Neuron (in vitro differentiated cells): ENCODE results near the gene MRPS9.

ENCODE experiments used
- H2AFZ ChIP-seq: one replicate; pipeline ENCODE4 v1.6.1; 2013; ENCODE audit warnings: low read depth, mild to moderate bottlenecking, inconsistent platforms, low read length, moderate library complexity
- H3K27me3 ChIP-seq: one replicate; pipeline ENCODE4 v1.6.1; 2013; ENCODE audit warnings: low read length; ENCODE audit not compliant: insufficient read depth
- H3K36me3 ChIP-seq: one replicate; pipeline ENCODE4 v1.6.1; 2013; ENCODE audit warnings: low read length; ENCODE audit not compliant: insufficient read depth
- H3K4me1 ChIP-seq: one replicate; pipeline ENCODE4 v1.6.1; 2013; ENCODE audit warnings: low read length; ENCODE audit not compliant: insufficient read depth
- H3K4me3 ChIP-seq: 2 replicates; pipeline ENCODE4 v1.5.1; 2013; ENCODE audit warnings: mild to moderate bottlenecking, low read length, moderate library complexity
- H3K9me3 ChIP-seq: one replicate; pipeline ENCODE4 v1.6.1; 2013; ENCODE audit warnings: low read length

MRPS9 gene

DNA sequence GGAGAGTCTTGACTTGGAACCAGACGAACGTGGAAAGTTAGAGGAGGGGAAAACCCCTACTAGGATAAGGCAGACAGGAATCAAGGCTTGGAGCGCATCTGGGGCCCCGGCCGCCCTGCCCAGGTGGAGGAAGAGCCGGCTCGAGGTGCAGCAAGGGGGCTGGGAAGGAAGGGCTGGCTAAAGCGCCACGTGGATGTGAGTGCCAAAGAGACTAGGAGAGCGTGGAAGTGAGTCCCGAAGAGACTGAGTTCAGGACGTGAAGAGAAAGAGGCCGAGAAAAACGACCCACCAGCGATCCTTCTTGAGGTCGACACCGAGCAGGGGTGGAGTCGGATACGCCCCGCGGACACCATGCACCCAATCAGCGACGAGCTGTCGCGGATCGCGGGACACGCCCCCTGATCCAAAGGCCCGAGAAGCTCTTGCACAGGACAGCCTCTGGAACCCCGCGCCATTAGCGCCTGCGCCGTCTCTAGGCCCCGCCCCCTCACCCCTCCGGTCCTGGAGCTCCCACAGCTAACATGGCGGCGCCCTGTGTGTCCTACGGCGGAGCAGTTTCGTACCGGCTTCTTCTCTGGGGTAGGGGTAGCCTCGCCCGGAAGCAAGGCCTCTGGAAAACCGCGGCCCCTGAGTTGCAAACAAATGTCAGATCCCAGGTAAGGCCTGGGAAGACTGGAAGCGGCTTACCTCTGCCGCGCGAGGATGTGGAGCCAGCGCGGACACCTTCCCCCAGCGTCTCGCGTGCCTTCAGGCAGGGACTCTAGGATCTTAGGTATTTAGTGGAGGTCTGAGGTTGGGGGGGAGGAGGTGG, at the start of gene MRPS9:
MRPS9 (plus strand) TSS at position 498 of the 811 bp plus-strand sequence; CDS start at position 522, 24 bp downstream.
- peaks cover 7% of the 10 kb centered on the region for H3K4me1 ChIP-seq
- no peaks in the 10 kb centered on the region for H3K27me3 ChIP-seq
- H3K4me3 ChIP-seq: peak within 1 kb of the TSS; percentile 94
- H3K36me3 ChIP-seq: peaks cover 7% of the 10 kb centered on the region
- H3K9me3 ChIP-seq: no peaks in the 10 kb centered on the region
- peak within 1 kb of the TSS; percentile 80 for H2AFZ ChIP-seq

DNA sequence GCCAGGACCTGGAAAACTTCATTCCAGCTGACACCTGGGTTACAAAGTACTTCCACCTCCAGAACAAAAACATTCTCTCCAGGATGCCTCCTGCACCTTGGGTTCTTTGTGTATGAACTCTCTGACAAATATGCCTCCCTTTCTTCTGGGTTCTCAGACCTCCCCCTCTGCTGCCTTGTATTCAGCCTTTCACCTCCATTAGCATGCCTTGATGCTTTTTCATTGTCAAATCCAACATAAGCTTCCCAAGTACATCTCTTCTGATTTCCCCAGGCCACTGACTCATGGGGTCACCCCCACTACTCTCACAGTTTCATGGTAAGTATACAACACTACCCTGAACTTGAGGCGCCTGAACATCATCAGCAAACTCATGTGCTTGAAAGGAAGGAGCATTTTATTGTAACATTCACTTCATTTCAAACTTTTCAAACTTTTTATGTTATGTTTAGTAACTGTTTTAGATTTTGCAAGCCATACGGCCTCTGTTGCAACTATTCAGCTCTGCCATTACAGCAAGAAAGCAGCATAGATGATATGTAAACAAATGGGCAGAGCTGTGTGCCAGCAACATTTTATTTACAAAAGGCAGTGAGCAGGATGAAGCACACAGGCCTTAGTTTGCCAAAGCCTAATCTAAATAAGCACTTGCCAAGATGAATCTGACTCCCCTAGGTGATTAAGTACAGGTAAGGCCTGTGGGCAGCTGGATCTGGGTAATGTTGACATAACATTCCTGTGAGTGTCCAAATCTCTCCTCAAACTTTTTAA, 32.5 kb upstream of the MRPS9 start:
- peaks cover 2% of the 10 kb centered on the region for H3K9me3 ChIP-seq
- no peaks in the 10 kb centered on the region for H3K36me3 ChIP-seq
- no peak overlapping the region for H3K4me3 ChIP-seq
- no peak overlapping the region for H2AFZ ChIP-seq
- peaks cover 10% of the 10 kb centered on the region for H3K4me1 ChIP-seq
- H3K27me3 ChIP-seq: peaks cover 3% of the 10 kb centered on the region

DNA sequence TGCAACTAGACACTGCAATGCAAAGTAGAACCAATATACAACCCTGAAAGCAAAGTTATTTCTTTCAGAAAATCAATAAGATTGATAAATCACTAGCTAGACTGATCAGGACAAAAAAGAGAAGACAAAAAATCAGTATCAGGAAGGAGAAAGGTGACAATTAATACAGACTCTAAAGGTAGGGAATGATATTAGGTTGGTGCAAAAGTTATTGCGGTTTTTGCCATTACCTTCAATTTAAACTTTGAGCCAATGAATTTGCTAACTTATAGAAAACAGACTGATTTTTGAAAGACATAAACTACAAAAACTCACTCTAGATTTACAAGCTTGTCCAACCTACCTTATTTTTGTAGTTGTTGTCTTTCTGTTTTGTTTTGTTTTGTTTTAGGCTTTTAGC, 30.5 kb upstream of the MRPS9 start:
- no peak overlapping the region for H3K4me3 ChIP-seq
- H3K9me3 ChIP-seq: peaks cover 2% of the 10 kb centered on the region
- H3K36me3 ChIP-seq: no peaks in the 10 kb centered on the region
- no peak overlapping the region for H2AFZ ChIP-seq
- peaks cover 3% of the 10 kb centered on the region for H3K27me3 ChIP-seq
- peaks cover 10% of the 10 kb centered on the region for H3K4me1 ChIP-seq

DNA sequence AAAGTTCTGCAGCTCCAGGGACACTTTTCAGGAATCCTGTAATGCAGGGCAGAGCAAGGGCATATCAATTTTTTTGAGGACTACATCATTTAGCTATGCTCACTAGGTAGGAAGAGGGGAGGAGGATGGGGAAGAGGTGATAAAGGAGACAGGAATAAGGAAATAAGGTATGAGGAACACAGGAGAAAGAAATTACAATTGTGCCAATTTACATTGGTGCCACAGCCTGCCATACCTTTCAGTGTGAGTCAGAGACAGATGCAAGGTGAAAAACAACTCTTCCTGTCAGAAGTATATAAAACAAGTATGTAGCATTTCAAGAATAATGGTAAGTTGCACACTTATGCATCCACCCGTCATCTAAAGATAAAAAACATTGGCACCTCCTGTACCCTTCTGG, 5.4 kb upstream of the MRPS9 start:
- H3K36me3 ChIP-seq: no peaks in the 10 kb centered on the region
- H3K27me3 ChIP-seq: peaks cover 2% of the 10 kb centered on the region

DNA sequence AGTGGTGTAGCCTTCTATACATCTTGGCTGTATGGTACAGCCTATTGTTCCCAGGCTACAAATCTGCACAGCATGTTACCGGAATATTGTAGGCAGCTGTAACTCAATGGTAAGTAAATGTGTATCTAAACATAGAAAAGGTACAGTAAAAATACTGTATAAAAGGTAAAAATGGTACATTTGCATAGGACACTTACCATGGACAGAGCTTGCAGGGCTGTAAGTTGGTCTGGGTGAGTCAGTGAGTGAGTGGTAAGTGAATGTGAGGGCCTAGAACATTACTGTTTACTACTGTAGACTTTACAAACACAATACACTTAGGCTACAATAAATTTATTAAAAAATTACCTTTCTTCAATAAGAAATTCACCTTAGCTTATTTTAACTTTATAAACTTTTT, 3.7 kb upstream of the MRPS9 start:
- no peaks in the 10 kb centered on the region for H3K36me3 ChIP-seq
- peaks cover 4% of the 10 kb centered on the region for H3K9me3 ChIP-seq
- H2AFZ ChIP-seq: no peak overlapping the region
- no peak overlapping the region for H3K4me3 ChIP-seq
- H3K27me3 ChIP-seq: peaks cover 2% of the 10 kb centered on the region
- H3K4me1 ChIP-seq: peaks cover 7% of the 10 kb centered on the region

More for the DNA sequence above, 5.4 kb upstream of the MRPS9 start:
- H3K4me1 ChIP-seq: peaks cover 7% of the 10 kb centered on the region
- no peak overlapping the region for H3K4me3 ChIP-seq
- no peak overlapping the region for H2AFZ ChIP-seq
- peaks cover 4% of the 10 kb centered on the region for H3K9me3 ChIP-seq

DNA sequence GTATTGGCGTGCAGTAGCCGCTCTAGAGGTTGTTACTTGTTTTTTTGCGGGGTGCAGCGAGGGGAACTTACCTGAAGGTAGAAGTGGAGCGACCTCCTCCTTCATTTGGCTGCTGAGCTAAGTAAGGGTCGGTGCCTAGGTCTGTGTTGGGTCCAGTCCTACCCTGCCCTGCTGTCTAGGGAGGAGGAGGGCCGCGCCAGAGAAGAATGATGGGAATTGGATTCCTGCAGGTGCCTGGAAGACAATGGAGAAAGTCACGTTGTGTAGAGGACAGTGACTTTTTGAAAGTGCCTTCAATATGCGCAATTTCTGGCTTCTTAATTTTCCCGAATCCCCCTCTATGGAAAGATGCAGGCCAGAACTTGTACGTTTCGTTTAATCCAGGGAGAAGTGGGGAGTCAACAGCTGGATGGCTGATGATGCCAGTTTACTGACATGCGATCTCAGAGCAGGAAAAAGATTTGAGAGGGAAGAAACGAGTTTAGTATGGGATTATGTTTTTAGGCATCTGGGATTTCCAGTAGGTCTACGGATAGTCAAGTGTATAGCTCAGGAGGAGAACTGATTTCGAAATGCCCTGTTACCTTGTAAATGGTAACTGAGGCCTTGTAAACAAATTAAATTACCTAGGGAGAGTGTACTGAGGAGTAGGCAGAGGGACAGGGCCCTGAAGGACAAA, 653 bp downstream of the MRPS9 start:
- Histone ChIP-seq H2AFZ (peak overlapping the region; percentile 80), H3K36me3 (peaks cover 7% of the 10 kb centered on the region), H3K27me3 (no peaks in the 10 kb centered on the region), H3K9me3 (no peaks in the 10 kb centered on the region), H3K4me1 (peaks cover 7% of the 10 kb centered on the region), H3K4me3 (peak overlapping the region; percentile 94)

DNA sequence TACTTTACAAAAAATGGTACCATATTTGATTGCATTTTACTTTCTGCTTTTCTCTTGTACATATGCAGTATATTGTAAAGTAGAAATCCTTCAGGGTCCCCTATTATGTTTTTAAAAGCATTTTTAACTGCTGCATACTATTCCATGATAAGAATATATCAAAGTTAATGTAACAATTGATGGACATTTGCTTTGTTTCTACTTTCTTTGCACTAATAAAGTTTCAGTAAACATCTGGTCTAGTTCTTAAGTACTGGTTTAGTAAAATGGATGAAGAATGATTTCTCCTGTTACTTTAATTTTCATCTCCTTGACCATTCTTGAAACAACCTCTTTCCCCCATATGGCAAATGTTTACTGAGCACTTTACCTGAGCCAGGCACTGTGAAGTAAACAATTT, 1.7 kb downstream of the MRPS9 start:
- Histone ChIP-seq H3K27me3 (no peaks in the 10 kb centered on the region), H3K4me3 (no peak overlapping the region), H3K9me3 (no peaks in the 10 kb centered on the region), H3K4me1 (peaks cover 7% of the 10 kb centered on the region), H2AFZ (no peak overlapping the region), H3K36me3 (peaks cover 7% of the 10 kb centered on the region)

DNA sequence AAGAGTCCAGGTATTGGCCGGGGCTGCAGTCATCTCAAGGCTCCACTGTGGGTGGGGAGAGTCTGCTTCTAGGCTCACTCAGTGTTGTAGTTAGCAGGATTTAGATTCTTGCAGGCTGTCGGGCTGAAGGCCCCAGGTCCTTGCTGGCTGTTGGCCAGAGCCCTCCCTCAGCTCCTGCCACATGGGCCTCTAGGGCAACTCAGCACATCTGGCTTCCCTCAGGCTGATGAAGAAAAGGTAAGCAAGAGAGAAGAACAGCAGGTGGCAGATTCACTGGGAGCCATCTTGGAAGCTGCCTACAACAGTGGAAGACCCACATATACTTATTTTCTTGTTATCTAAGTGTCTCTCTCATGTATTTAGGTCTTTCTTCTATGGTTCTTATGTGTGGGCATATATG, 4.3 kb downstream of the MRPS9 start:
- H3K36me3 ChIP-seq: peaks cover 7% of the 10 kb centered on the region
- no peaks in the 10 kb centered on the region for H3K9me3 ChIP-seq
- H3K27me3 ChIP-seq: no peaks in the 10 kb centered on the region
- no peak overlapping the region for H3K4me3 ChIP-seq
- no peak overlapping the region for H2AFZ ChIP-seq
- peaks cover 2% of the 10 kb centered on the region for H3K4me1 ChIP-seq

DNA sequence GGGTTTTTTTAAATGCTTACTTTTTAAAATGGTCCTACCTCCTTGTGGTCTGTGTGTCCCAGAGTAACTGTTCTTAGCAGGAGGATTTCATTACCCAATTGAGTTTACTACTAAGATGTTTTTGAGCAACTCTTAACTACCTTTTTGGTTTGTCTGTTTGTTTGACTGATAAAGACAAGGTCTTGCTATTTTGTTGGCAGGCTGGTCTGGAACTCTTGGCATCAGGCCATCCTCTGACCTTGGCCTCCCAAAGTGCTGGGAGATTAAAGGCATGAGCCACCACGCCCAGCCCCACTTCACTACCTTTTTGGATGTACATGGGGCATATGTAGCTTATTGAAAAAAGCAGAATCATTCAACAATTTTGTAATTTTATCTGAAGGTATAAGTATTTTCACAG, 14.9 kb downstream of the MRPS9 start:
- peaks cover 6% of the 10 kb centered on the region for H3K9me3 ChIP-seq
- H3K27me3 ChIP-seq: no peaks in the 10 kb centered on the region
- peaks cover 16% of the 10 kb centered on the region for H3K36me3 ChIP-seq
- no peaks in the 10 kb centered on the region for H3K4me1 ChIP-seq
- H2AFZ ChIP-seq: no peak overlapping the region
- no peak overlapping the region for H3K4me3 ChIP-seq

DNA sequence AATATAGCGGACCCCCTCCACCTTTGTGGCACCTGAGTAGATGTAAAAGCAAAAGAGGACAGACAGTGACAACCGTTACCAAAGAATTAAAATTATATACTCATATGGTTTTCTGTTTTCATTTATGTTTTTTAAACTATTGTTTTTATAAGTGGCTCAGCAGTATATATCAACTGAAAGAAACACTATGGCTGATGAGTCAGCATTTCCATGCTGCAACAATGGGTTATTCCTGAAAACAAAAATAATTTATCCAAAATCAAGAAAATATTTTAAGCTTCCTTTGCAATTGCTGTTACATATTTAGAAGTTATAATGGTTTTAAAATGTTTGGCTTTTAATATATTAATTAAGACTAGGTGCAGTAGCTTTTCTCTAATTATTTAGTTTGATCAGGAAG, 17.7 kb downstream of the MRPS9 start:
- Histone ChIP-seq H3K36me3 (peaks cover 10% of the 10 kb centered on the region), H3K9me3 (peaks cover 6% of the 10 kb centered on the region), H3K4me3 (no peak overlapping the region), H3K4me1 (no peaks in the 10 kb centered on the region), H3K27me3 (no peaks in the 10 kb centered on the region), H2AFZ (no peak overlapping the region)

DNA sequence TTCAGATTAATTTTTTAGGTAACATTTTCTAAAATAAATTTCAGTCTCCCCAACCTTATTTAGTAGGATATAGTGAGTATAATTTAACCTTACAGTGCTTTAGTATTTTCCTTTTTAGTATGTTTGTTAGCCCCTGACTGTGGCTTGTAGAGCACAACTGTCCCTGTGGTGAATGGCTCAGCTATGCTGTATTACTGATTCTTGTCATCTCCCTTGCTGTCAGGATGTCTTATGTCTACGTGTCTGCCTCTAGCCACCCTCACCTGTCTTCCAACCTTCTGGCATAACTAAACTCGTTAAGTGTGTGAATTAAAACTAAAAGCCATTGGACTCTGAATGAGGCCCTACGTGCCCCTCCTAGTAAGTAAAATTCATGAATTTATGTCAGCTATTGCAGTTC, 18.4 kb downstream of the MRPS9 start:
- no peak overlapping the region for H2AFZ ChIP-seq
- no peak overlapping the region for H3K4me3 ChIP-seq
- no peaks in the 10 kb centered on the region for H3K4me1 ChIP-seq
- peaks cover 3% of the 10 kb centered on the region for H3K36me3 ChIP-seq
- H3K9me3 ChIP-seq: peaks cover 3% of the 10 kb centered on the region
- no peaks in the 10 kb centered on the region for H3K27me3 ChIP-seq

DNA sequence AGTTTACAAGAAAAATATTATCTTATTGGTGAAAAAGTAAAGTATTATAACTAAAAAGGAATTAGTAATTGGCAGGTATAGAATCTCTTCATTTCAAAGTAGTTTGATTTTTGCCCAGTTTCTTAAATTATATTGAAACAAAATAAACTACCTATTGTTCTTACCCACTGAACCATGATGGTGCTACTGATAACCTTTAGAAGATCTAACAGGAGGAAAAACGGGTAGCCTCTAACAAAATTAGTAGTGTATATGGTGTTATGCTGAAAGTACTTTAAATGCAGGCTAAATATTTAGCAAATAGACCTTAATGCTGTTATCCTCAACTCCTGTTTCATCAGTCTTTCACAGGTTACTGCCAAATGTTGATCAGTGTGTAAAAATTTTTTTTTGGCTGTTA, 19.1 kb downstream of the MRPS9 start:
- H3K27me3 ChIP-seq: no peaks in the 10 kb centered on the region
- no peak overlapping the region for H2AFZ ChIP-seq
- H3K9me3 ChIP-seq: peaks cover 2% of the 10 kb centered on the region
- H3K4me1 ChIP-seq: no peaks in the 10 kb centered on the region
- no peak overlapping the region for H3K4me3 ChIP-seq
- H3K36me3 ChIP-seq: peaks cover 2% of the 10 kb centered on the region

DNA sequence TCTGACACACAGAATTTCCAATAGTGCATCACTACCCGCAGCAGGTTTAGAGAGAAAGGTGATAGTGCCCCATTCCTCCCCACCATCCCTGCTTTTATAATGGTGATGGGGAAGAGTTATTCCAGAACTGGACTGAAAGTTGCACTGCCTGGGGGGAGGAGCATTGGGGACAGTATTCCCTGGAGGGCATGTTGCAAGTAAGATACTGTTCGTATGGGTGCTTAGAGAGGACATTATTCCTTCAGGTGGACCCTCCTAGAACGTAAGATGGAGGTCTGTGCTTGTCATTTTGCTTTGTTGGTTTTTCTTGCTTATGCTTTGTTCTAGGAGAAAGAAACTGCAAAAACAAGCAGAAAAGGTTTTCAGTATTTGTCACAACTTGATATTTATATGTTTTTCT, 23.7 kb downstream of the MRPS9 start:
- Histone ChIP-seq H3K27me3 (no peaks in the 10 kb centered on the region), H3K4me1 (peaks cover 3% of the 10 kb centered on the region), H3K9me3 (no peaks in the 10 kb centered on the region), H3K4me3 (no peak overlapping the region), H2AFZ (no peak overlapping the region), H3K36me3 (peaks cover 2% of the 10 kb centered on the region)
